ENCODE data around the gene ABTB2. TPM values are rescaled to one million over a fixed set of nuclear protein-coding genes. Genes with fewer than 3 reads are reported as not detected.

ABTB2 gene
- total RNA-seq, 1 experiment from 2014 or later, result 5.5 TPM

DNA sequence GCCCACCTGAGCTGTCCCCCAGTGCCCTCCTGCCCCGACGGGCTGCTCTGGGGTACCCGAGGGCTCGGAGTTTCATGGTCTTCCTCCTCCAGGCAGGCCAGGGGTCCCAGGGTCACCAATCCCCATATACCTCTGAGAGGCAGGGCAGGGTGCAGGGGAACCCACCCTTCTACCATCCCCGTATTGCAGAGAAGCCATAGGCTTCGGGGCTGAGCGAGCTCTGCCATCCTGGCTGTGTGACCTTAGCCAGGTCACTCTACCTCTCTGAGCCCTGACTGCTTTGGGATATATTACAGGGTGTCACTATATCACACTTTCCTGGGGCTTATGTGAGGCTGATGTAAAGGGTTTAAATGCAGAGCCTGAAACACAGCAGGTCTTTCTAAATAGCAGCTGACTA lies 195.0 kb downstream of the ABTB2 start:
- H3K4ac ChIP-seq (ENCODE audit: low read depth, low read length), result no peak overlapping the region
- Mint-ChIP-seq H3K27me3 (ENCODE audit: low read depth) (peaks cover 3% of the 10 kb centered on the region; the same call in 1 of the 2 replicates), H3K4me1 (no peaks in the 10 kb centered on the region), H3K4me3 (no peak overlapping the region), H3K27ac (no peak overlapping the region), H3K9me3 (no peaks in the 10 kb centered on the region), H3K36me3 (ENCODE audit: insufficient read depth in 1 of 3, low read depth in 3 of 3) (peaks cover 0 to 3% (median 0%) of the 10 kb centered on the region in 3 experiments; a peak in 1 of 7 replicates)
- no peak overlapping the region for H2BK12ac ChIP-seq (ENCODE audit: insufficient read length, low read depth, low read length)
- no peak overlapping the region for H4K8ac ChIP-seq (replicated peaks; ENCODE audit: insufficient read length, low read depth, low read length)
- no peak overlapping the region for H3K4me2 ChIP-seq (ENCODE audit: insufficient read depth, insufficient read length, low read length)
- no peak overlapping the region for H4K91ac ChIP-seq (ENCODE audit: insufficient read length, low read depth, low read length)
- no peak overlapping the region for H2AK5ac ChIP-seq (ENCODE audit: insufficient read length, low read length)
- no peaks in the 10 kb centered on the region for H3K27me3 ChIP-seq (ENCODE audit: insufficient read depth, low read length)
- no peak overlapping the region for H2BK20ac ChIP-seq (ENCODE audit: low read depth, low read length, poor library complexity, severe bottlenecking)
- no peaks in the 10 kb centered on the region for H3K4me1 ChIP-seq (ENCODE audit: insufficient read depth, low read length)
- H3K79me1 ChIP-seq (ENCODE audit: insufficient read depth, low read depth, low read length, poor library complexity, severe bottlenecking), result no peaks in the 10 kb centered on the region
- H3K79me2 ChIP-seq (ENCODE audit: insufficient read depth, low read length), result no peaks in the 10 kb centered on the region
- no peak overlapping the region for H3K14ac ChIP-seq (ENCODE audit: insufficient read depth, low read length)
- H2BK5ac ChIP-seq (ENCODE audit: insufficient read length, low read length), result no peak overlapping the region
- no peak overlapping the region for H2BK15ac ChIP-seq (ENCODE audit: low read depth, low read length)
- no CpG with 5 or more reads among the region's 7 CpGs for WGBS (ENCODE audit: extremely low coverage, insufficient read length, low lambda C conversion rate)
- H3T11ph ChIP-seq (ENCODE audit: low read length), result no peak overlapping the region
- no peak overlapping the region for H3K9ac ChIP-seq (ENCODE audit: extremely low read depth, insufficient read length, low read length)
- H3K23me2 ChIP-seq (ENCODE audit: insufficient read length, low read depth, low read length, poor library complexity, severe bottlenecking), result no peaks in the 10 kb centered on the region
- DNase-seq, result no peak
- H2AFZ ChIP-seq (ENCODE audit: low read length), result no peak overlapping the region
- no peak overlapping the region for H3K23ac ChIP-seq (ENCODE audit: insufficient read length, low read depth, low read length)
- no peak overlapping the region for H2BK120ac ChIP-seq (ENCODE audit: low read depth, low read length, poor library complexity, severe bottlenecking)
- H3K9me3 ChIP-seq (ENCODE audit: control insufficient read depth, low read depth, low read length), result no peaks in the 10 kb centered on the region
- H4K5ac ChIP-seq (ENCODE audit: insufficient read length, low read depth, low read length), result no peak overlapping the region
- H3K27ac ChIP-seq (ENCODE audit: insufficient read length, low read depth, low read length), result no peak overlapping the region
- no peak overlapping the region for H3K18ac ChIP-seq (ENCODE audit: insufficient read length, low read depth, low read length)
- TF ChIP-seq, protein P1, sequence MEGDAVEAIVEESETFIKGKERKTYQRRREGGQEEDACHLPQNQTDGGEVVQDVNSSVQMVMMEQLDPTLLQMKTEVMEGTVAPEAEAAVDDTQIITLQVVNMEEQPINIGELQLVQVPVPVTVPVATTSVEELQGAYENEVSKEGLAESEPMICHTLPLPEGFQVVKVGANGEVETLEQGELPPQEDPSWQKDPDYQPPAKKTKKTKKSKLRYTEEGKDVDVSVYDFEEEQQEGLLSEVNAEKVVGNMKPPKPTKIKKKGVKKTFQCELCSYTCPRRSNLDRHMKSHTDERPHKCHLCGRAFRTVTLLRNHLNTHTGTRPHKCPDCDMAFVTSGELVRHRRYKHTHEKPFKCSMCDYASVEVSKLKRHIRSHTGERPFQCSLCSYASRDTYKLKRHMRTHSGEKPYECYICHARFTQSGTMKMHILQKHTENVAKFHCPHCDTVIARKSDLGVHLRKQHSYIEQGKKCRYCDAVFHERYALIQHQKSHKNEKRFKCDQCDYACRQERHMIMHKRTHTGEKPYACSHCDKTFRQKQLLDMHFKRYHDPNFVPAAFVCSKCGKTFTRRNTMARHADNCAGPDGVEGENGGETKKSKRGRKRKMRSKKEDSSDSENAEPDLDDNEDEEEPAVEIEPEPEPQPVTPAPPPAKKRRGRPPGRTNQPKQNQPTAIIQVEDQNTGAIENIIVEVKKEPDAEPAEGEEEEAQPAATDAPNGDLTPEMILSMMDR (conservative IDR thresholded peaks at IDR 0.05), result no peak
- H3K56ac ChIP-seq (ENCODE audit: insufficient read length, low read depth, low read length), result no peak overlapping the region
- no peaks in the 10 kb centered on the region for H4K20me1 ChIP-seq (ENCODE audit: control insufficient read depth, insufficient read depth, insufficient read length)
